CD4-positive, alpha-beta T cell treated with Interleukin-4 for 1 hour (primary cell): ENCODE data around the gene TARBP1.

Experiments
- DNase-seq, 2 donors: peaks; one replicate each; pipeline ENCODE4 v3.0.0-alpha.2; 2020 to 2022

Gene TARBP1

DNA sequence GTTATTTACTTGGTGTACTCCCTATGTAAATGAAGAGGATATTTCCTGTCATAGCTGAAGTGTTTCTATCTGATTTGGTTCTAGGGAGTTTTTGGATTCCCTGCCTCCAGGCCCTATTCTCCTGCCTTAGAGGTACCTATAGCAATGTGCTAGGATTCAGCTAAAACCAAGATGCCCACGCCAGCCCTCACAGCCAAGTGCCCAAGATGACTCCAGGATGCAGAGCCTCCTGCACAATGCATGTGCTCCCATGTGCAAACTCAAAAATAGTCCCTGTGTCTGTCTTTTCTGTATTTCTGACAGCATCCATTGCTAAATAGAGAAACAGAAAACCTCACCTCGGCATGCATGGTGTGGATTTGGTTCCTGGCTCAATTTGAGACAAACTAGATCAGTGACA lies 887 bp upstream of the TARBP1 start:
- no peak for DNase-seq

DNA sequence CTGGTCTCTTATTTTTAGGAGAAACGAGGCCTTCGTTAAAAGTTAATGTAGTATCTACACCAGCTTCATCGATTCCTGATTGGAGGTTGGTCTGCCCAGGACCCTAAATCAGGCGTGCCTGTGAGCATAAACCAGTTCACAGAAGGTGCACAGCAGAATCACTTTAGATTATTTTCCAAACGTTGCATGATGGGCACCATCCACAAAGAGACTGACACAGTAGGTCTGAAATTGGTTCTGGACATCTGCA lies 256 bp upstream of the TARBP1 start:
- no peak for DNase-seq

DNA sequence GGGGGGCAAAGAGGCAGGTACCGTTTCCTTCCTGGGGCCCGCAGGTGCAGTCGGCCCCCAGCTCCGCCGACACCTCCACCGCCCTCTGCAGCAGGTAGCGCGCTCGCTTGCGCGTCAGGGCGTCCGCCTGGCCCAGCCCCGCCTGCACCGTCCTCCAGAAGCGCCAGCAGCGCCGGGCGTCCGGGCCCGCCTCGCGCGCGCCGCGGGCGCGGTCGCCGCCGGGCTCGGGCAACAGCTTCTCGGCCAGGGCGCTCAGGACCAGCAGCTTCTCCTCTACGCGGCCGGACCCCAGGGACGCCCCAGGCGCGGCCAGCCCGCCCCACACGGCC lies 863 bp downstream of the TARBP1 start:
- DNase-seq = peak; percentile 69 to 73

DNA sequence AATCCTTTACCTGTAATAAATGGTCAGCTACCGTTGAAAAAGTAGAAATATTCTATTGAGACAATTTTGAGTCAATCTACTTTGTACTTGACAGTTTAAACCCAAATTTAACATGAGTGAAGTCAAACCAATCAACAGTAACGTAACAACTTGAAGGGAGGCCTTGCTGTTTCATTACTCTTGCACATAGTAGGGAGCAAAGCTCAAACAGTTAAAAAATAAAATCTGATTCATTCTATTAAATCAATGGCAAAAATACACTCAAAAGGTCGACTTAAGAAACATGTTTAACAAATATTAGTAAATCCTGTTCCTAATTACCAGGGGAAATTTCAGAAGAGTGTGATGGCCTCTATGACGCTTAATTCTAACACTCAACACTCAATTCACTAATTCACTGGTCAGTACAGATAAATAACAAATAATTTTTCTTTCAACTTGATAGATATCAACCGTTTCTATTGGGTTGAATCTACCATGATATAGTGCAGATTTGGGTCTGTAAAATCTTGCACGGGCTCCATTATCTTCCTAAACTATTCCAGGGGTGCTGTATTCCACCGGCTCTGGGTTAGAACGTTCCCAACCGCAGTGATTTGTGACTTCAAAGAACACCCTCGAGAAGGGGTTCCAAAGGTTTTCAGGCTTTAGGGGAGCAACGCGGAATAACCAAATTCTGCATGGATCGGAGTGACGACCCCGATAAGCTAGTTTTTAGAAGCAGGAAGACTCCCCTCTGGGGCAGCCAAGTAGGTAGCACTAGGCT lies 1.4 kb downstream of the TARBP1 start:
- DNase-seq = no peak

DNA sequence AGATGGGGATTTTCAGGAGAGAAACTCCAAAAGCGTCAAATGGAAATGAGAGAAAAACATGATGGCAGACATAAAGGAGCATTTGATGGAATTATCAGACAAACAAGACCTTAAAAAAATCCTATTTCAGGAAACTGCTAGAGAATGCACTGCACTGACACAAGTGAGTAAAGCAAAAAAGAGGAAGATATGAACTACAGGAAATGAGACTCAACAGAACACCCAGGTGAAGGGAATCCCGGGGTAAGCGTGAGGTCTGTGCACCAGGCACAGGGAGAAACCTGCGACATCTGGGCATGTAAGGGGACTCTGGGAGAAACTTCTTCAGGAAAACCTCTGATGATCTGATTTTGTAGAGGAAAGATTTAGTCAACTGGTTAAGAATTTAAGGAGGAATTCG lies 2.8 kb downstream of the TARBP1 start:
- no peak for DNase-seq

DNA sequence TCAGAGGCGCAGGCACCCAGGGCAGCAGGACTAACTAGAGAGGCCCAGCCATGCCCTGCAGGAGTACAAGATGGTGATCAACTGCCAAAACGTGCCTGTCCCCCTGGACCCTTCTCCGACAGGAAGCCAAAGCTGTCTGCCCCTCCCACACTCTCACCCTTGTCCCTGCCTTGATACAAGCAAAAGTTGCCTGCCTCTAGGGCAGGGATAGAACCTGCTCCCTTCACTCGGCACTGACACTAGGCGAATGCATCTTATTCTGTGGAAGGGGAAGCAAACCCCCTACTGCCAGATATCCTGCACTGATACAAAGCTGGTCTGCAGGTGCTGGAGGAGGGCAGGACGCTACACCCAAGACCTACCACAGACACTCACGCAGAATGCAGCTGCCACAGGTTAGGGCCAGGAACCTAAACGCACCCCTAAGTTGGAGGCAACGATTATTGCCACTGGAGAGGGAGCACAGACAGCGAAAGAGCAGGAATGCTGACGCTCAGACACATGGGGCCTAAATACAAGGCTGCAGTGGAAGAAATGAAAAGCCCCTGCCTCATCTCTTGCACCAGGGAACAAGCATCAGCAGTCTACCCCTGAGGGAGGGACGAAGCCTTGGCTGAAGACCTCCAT lies 3.7 kb downstream of the TARBP1 start:
- DNase-seq = no peak

DNA sequence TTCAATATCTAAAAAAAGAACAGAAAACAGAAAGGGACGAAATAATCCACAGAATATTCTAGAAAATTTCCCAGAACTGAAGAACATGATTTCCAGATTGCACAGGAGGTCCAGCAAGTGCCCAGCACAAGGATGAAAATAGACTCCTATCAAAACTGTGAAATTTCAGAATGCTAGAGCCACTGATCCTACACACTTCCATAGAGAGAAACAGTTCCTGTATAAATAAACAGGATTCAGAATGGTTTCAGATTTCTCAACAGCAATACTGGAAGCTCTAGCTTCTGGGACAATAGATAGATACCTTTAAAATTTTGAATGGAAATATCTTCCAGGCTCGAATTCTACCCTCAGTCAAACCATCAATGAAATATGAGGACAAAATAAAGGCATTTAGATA lies 4.6 kb downstream of the TARBP1 start:
- DNase-seq = no peak

DNA sequence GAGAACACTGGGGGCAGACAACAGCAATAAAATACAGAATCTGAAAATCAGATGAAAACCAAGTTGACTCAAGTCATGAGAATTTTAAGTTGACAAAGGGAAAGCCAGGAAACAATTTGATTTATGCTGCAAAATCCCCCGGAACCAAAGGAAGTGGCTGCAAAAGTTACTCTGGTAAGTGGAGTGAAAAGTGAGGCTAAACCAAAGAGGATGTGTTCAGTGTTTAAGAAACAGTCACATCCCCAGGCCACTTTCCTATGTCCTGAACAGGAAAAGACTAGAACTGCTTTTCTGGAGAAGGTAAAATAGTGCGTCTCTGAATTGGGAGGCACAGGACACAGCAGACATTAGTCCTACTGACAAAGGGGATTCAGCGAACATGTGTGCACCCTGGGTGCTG lies 5.9 kb downstream of the TARBP1 start:
- DNase-seq = no peak

DNA sequence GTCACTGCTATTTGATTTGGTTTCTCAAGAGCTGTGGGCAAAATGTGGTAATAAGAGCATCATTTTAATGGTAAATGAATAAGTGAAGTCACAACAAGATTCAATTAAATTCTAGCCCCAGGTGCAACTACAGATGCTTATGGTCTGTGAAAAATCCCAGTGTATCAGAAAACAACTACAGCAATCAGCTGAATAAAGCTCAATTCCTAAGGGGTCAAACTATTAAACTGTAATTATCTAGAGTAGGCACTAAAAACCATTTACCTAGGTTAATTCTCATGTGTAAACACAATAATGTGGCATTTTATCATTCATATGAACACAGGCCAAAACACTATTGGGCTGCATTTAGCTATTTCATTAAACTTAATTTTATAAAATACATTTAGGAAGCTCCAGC lies 9.6 kb downstream of the TARBP1 start:
- no peak for DNase-seq

DNA sequence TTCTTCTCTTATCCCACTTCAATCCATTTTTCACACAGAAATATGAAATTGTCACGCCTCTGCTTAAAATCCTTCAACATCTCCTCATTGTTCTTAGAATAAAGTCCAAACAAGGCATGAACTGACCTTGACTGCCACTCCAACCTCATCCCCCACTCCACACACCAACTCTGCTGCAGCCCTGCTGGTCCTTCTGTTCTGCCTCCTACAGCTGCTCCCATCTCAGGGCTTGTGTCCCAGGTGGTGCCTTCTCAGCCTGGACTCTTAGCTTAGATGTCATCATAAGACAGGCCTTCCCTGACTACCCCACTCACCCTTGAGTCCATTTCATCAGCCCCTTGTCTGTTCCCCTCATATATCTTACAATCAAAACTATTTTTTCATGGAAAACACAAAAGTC lies 10.4 kb downstream of the TARBP1 start:
- no peak for DNase-seq

DNA sequence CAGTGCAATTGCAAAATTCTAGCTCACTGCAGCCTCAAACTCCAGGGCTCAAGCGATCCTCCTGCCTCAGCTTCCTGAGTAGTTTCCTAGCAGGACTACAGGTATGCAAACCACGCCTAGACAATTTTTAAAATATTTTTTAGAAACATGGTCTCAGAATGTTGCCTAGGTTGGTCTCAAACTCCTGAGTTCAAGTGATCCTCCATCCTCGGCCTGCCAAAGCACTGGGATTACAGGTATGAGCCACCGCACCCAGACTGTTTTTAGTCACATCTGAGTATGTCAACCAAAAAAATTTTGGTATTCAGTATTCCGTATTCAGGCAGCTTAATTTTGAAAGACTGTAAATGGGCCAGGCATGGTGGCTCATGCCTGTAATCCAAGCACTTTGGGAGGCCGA lies 11.2 kb downstream of the TARBP1 start:
- no peak for DNase-seq

DNA sequence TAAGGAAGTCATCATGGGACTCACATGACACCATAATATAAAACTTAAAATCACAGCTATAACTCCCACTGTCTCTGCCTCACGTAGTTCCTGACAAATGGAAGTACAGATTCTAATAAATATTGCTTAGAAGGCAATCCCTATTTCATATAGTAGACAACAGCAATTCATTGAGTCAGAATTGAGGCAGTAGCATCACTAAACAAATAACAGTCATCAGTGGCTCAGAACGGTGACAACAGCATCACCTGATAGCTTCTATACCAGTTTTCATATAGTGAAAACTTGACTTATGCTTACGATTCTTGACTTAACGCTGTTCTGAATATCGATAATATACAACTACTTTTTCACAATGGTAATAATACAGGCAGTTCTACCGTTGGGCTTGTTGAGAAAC lies 12.0 kb downstream of the TARBP1 start:
- no peak for DNase-seq

DNA sequence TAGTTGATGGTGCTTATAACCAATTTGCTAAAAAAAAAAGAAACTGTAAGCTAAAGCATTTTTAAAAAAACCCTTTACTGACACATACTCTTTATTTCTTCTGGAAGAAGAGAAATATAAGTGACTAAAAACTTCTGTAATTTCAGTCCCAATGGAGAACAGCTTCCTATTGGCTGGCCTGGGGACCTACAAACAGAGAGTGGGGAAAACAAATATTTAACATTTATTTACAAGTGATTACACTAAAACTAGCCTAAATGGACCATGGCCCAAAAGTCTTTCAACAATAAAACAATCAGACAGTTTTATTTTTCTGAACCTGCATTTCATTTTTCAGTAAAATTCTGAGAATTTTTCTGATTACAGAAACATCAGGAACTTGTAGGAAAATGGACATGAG lies 15.2 kb downstream of the TARBP1 start:
- no peak for DNase-seq

DNA sequence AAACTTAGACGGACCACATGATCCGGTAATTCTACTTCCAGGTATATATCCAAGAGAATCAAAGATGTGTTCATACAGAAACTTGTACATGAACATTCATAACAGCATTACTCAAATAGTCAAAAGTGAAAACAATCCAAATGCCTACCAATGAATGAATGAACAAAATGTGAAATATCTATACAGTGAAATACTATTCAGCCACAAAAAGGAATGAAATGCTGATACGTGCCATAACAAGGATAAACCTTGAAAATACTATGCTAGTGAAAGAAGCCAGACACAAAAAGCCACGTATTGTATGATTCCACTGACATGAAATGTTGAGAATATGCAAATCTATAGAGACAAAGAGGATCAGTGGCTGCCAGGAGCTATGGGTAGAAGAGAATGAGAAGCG lies 18.3 kb downstream of the TARBP1 start:
- DNase-seq = no peak

DNA sequence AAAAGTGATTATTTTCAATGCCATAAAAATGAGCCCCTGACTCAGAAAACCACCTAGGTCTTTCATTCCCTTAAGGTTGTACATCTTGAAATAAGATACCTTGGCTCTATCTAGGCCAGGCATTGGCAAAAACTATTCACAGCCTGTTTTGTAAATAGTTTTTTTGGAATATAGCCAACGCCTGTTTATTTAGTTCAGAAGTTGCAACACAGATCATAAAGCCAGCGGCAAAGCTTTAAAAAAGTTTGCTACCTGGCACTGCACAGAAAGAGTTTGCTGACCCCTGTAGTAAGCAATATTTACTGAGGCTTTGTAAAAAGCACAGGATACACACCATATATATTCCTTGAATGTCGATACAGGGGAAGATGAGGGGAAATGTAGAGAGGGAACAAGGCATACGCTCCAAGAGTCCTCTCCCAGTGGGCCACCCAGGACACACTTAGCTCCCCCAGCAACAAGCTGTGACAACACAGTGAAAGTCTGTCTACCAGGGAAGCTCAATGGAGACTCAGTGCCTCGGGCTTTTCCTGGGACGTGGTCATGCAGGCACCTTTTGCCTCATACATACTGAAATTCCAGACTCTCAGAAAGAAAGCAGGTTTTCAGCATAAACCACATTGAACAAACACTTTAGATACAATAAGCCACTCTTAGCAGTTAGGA lies 20.5 kb downstream of the TARBP1 start:
- no peak for DNase-seq

DNA sequence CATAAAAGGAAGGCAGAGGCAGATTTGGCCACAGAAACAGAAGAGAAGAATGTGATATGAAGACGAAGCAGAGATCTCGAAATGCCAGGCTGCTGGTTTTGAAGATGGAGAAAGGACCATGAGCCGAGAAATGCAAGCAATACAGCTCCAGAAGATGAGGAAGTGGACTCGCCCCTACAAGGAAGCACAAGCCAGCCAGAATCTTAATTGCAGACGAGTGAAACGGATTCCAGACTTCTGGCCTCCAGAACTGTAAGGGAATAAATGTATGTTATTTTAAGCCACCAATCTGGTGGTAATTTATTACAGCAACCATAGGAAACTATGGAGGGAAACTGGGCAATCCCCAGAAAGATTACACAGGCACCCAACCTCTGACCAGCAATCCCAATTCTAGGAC lies 24.1 kb downstream of the TARBP1 start:
- DNase-seq = no peak

DNA sequence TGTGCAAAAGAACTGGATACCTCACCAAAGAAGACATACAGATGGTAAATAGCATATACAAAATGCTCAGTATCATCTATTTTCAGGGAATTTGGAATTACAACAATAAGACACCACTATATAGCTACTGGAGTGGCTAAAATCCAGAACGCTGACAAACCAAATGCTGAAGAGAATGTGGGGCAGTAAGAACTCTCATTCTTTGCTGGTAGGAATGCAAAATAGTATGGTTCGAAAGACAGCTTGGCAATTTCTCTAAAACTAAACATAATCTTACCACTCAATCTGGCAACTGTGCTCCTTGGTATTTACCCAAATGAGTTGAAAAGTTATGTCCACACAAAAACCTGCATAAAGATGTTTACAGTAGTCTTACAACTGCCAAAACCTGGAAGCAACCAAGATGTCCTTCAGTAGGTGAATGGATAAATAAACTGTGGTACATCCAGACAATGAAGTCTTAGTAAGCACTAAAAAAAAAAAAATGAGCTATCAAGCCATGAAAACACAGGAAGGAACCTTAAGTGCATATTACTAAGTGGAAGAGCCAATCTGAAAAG lies 26.5 kb downstream of the TARBP1 start:
- DNase-seq = no peak

DNA sequence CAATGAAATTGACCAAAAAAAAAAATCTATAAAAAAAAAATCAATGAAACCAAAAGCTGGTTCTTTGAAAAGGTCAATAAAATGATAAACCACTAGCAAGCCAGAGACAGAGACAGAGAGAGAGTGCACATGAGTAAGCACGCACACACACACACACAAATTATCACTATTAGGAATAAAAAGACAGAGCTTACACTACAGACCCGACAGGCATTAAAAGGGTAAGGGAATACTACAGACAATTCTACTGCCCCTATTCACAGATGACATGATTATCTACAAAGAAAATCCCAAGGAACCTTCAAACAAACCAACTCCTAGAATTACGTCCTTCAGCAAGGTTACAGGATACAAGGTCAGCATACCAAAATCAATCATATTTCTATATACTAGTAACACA lies 38.6 kb downstream of the TARBP1 start:
- DNase-seq = no peak

DNA sequence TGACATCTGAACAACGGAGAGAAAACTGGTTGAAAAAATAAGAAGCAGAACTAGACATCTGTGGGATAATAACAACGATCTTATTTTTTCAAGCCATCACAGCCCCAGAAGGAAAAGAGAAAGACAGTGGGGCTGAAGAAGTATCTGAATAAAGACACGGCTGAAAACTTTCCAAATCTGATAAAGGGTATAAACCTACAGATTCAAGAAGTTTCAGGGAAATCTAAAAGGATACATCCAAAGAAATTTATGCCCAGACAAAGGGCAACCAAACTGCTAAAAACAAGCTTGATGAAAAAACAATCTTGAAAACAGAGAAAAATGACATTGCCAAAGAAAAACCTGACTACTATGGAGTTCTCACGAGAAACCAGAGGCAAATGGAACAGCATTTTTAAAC lies 40.4 kb downstream of the TARBP1 start:
- DNase-seq = no peak

DNA sequence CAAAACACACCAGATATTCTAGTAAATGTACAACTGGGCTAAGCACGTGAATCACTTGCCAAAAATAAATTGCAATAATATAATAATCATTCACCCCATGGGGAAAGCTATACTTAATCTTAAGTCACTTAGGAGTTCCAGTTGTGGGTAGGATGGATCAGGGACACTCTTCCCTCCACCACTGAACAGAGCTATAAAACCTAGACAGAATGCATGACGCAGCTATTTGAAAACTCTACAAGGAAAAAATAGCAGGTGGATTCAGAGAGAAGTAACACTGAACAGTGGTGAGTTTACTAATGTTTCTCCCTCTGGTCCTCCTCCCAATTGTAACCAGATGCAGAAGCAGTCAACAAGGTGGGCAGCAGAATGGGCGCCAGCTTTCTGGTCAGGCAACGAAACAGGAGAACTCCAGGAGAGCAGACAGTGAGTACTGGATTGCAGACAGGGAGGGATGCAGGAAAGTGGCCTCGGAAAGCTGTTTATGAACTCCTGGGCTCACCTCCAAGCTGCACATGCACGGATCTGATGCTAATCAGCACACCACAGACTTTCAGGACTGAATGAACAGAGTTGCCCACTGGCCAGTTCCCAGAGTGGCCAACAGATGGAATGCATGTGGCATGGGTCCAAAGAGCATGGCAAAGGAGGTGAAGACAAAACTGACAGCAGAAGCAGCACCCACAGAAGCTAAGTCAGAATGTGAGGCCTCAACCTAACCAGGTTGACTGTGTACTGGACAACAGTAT lies 41.4 kb downstream of the TARBP1 start:
- DNase-seq = no peak

DNA sequence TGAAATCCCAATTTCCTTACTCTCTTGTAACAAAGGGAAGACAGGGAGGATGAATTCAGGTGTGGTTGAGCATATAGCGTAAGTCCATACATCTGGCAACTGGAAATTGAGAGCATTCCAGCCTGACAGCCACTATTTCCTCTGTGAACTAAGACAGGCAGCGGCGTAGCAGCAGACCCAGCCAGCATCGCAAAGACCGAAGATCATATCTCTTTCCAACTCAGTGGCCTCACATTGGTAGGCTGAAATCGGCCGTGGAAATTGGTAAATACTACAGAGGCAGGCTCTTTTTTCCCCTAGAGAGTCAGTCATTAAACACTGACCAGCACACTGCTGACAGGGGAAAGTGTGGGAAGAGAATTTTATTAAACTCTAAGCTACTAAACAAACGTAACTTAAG lies 43.4 kb downstream of the TARBP1 start:
- no peak for DNase-seq

DNA sequence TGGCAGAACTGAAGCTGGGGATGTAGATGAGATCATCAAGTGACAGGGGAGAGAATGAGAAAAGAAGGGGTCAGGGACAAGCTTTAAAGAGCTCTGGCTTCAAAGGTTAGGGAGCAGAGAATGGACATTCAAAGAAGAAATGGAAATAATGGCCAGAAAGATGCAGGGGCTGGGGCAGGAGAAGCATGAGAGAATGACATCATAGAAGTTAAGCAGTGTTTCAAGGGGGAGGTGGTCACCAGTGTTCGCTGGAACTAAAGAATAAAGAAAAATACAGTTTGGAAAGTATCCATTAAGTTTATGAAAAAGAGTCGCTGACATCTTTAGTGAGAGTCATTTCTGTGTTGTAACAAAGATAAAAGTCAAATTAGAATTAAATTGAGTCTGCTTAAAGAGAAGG lies 44.3 kb downstream of the TARBP1 start:
- DNase-seq = no peak

DNA sequence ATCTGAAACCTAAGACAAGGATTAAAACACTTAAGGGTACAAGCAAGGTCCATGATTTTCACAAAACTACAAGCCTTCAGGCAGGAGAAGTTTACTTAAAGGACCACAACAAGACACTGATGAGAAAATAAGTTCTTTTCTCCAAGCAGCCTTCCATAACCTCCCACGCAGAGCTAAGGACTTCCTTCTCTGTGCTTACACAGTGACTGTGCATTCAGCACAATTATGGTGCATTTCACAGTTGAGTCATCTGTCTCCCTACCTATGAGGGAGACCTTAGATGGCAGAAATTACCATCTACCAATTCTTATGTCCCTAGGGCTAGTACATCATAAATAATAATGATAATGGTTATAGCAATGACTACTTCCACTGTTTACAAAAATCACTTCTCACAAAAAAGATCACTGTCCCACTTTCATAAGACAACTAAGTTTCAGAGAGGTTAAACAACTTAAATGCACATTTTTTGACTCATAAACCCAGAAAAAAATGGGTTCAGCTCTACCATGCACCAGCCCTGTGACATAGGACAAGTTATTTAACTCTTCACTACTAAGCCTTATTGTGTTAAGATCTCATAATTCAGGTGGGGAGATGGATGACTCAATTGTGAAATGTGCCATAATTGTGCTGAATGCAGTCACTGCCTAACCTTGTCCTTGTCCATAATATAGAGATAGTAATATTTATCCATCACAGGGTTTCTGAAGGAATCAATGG lies 45.3 kb downstream of the TARBP1 start:
- DNase-seq = no peak
